Stomach (tissue), 9 donors: ENCODE data around the gene RHOBTB1. TPM values are rescaled to one million over a fixed set of nuclear protein-coding genes. Genes with fewer than 3 reads are reported as not detected.
A peak's percentile ranks its signal among the peaks of the same experiment; 100 is the strongest.

Experiments used
- DNase-seq, 2 donors: peaks; one replicate each; pipeline versions ENCODE4 v3.0.0 to v3.0.0-alpha.2; 2013 to 2019
- H3K27ac ChIP-seq, 5 donors: fragments of 200-600 bp in 4 of 5; sonication (generic) in 4 of 5; one replicate each; pipeline ENCODE4 v1.5.1; 2013 to 2019; ENCODE audit warnings: mild to moderate bottlenecking in 1 of 5, moderate library complexity in 1 of 5
- H3K27me3 ChIP-seq, 3 donors: fragments of 200-600 bp; sonication (generic); one replicate each; pipeline ENCODE4 v1.5.1; 2017 to 2019; ENCODE audit warnings: mixed run types in 1 of 3
- H3K36me3 ChIP-seq, 4 donors: fragments of 200-600 bp; sonication (generic); 1 replicate in 3 of 4; 2 replicates in 1 of 4; pipeline ENCODE4 v1.5.1; 2016 to 2019
- H3K4me1 ChIP-seq, 4 donors: fragments of 200-600 bp; sonication (generic); one replicate each; pipeline ENCODE4 v1.5.1; 2016 to 2019
- H3K4me3 ChIP-seq, 4 donors: fragments of 200-600 bp; sonication (generic) in 3 of 4; one replicate each; pipeline ENCODE4 v1.5.1; 2016 to 2019; ENCODE audit warnings: mild to moderate bottlenecking in 1 of 4
- H3K9me3 ChIP-seq, 4 donors: fragments of 200-600 bp; sonication (generic); one replicate each; pipeline ENCODE4 v1.5.1; 2016 to 2019
- EP300 ChIP-seq: sonication (generic); formaldehyde crosslinking; IDR thresholded peaks from one replicate; pipeline ENCODE4 v1.6.1; 2017; ENCODE audit warnings: antibody characterized with exemption
- POLR2A ChIP-seq, 4 donors: fragments of 450-650 bp; IDR thresholded peaks; one replicate each; pipeline ENCODE4 v1.6.1; 2016; ENCODE audit warnings: antibody characterized with exemption in 4 of 4, control low read depth in 2 of 4, mild to moderate bottlenecking in 1 of 4, moderate library complexity in 1 of 4
- POLR2AphosphoS5 ChIP-seq, 3 donors: sonication (generic); formaldehyde crosslinking; IDR thresholded peaks; one replicate each; pipeline ENCODE4 v1.6.1; 2016; ENCODE audit warnings: antibody characterized with exemption in 3 of 3
- WGBS, 5 donors: extraction: QIAGEN DNeasy Blood & Tissue Kit in 3 of 5; methylation state at CpG; one replicate each; pipeline versions ENCODE4 v1.1.5 to v1.1.7; 2013 to 2018; 5-methylcytosine and 5-hydroxymethylcytosine counted together
- intact Hi-C: fragments of 100-400 bp; cut with DNase I; formaldehyde crosslinking; loops from one replicate; pipeline ENCODE4 v1.15.1; 2023; ENCODE audit warnings: low total_unique reads
- polyA plus RNA-seq, 3 donors: library from polyadenylated mRNA; stranded (reverse); fragments of 200-250 nt; gene quantifications; one replicate each; pipeline ENCODE4 v1.2.3, GENCODE V29; 2013
- total RNA-seq, 5 donors: library from RNA; depleted of rRNA; stranded (reverse); fragments of >200 nt; gene quantifications; one replicate each; pipeline versions ENCODE4 v1.1.0 to v1.2.3, GENCODE V29; 2014 to 2016
- TF ChIP-seq, protein P1 (sequence below), 7 experiments: fragments of 450-650 bp in 4 of 7; fragments of 200-600 bp in 3 of 7; sonication (generic) in 3 of 7; IDR thresholded peaks; one replicate each; pipeline ENCODE4 v1.5.1; 2016 to 2019; ENCODE audit warnings: antibody characterized with exemption in 7 of 7, control low read depth in 2 of 7, mild to moderate bottlenecking in 1 of 7
- donor health status: healthy with polysubstance abuse.
- donor health status: Bipolar disorder and iron deficiency.
- donor health status: healthy.

RHOBTB1 gene
- total and polyA plus RNA-seq, 8 donors = 2.3 to 302 (median 21.9) TPM

DNA sequence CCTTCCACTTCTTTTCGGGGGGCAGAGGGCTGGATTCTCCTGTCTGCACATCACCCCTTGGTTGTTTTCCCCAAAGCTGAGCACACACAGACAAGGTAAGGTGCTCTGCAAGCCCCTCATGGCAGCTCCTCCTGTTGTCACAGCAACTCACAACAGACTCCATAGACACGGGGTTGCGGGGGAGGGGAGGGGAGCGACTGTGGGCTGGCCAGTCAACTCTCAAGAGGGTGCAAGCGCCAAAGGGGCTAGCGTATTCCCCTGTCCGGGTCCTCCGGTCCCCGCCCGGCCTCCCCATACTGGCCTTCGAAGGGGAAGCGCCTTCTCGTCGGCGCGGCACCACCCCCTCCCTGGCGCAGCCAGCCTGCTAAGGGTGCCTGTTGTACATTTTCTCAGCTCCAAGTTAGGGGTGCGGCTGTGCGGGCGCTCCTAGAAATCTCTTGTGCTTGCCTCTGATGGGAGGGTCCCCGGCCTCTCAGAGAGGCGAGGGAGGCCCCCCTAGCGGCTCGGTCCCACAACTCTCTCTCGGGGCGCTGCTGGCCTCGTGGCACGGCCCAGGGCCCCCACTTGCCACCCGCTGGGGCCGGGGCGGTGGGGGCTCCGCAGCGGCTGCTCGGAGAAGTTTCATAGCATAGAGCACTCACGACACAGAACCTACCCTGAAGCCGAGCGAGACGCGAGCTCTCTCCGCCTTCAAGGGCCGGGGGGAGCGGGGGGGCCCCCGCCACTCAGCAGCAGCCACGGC lies 498 bp downstream of the RHOBTB1 start:
- H3K27ac ChIP-seq = peak overlapping the region; percentile 87 to 98 (median 97)
- 0 to 2% (median 1%) methylated on average over 19 to 44 of the region's 44 CpGs for WGBS, 5 donors

DNA sequence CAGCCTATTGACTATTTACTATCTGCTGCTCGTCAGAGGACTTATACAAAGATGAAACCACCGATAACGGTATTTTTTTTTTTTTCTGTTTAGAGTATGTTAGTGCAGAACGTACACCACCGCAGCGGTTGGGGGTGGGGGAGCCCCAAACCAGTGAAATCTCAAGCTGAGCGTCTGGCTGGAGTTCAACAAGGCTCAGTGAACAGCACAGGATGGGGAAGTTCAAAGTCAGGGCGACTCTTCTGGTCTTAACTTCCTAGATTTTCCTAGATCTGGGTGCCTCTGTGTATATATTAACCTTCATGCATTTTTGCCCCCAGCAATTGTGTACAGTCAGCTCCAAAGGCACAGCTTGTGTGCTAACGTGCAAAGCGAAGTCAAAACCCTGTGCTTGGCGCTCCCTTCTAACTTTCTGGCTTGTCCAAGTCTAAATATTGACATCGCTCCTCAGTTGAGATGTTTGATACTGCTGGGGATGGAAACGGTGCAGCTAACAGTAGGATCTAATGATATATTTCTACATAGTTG lies 1.1 kb downstream of the RHOBTB1 start:
- peak overlapping the region; percentile 87 to 98 (median 97) for H3K27ac ChIP-seq
- intact Hi-C loops = no loop called here
- peaks cover 12 to 58% (median 39%) of the 10 kb centered on the region in 4 donors for H3K4me1 ChIP-seq
- H3K4me3 ChIP-seq = peak overlapping the region; percentile 65 to 87 (median 72)
- DNase-seq = peak; percentile 37 to 84
- WGBS, 5 donors = 0 to 1% (median 1%) methylated on average over 13 of the region's 13 CpGs
- H3K27me3 ChIP-seq = peaks cover 0 to 4% (median 0%) of the 10 kb centered on the region in 3 donors
- peaks cover 0 to 4% (median 0%) of the 10 kb centered on the region in 4 donors for H3K36me3 ChIP-seq
- no peaks in the 10 kb centered on the region for H3K9me3 ChIP-seq
- TF ChIP-seq, protein P1, sequence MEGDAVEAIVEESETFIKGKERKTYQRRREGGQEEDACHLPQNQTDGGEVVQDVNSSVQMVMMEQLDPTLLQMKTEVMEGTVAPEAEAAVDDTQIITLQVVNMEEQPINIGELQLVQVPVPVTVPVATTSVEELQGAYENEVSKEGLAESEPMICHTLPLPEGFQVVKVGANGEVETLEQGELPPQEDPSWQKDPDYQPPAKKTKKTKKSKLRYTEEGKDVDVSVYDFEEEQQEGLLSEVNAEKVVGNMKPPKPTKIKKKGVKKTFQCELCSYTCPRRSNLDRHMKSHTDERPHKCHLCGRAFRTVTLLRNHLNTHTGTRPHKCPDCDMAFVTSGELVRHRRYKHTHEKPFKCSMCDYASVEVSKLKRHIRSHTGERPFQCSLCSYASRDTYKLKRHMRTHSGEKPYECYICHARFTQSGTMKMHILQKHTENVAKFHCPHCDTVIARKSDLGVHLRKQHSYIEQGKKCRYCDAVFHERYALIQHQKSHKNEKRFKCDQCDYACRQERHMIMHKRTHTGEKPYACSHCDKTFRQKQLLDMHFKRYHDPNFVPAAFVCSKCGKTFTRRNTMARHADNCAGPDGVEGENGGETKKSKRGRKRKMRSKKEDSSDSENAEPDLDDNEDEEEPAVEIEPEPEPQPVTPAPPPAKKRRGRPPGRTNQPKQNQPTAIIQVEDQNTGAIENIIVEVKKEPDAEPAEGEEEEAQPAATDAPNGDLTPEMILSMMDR (IDR thresholded peaks at IDR 0.05) = no peak

More for the DNA sequence above, 498 bp downstream of the RHOBTB1 start:
- no peaks in the 10 kb centered on the region for H3K36me3 ChIP-seq
- H3K4me1 ChIP-seq = peaks cover 6 to 52% (median 36%) of the 10 kb centered on the region in 4 donors
- peaks cover 0 to 4% (median 0%) of the 10 kb centered on the region in 3 donors for H3K27me3 ChIP-seq
- intact Hi-C loops = no loop called here
- H3K9me3 ChIP-seq = no peaks in the 10 kb centered on the region
- TF ChIP-seq POLR2A (IDR thresholded peaks at IDR 0.05) (peak in 1 of 4 donors; percentile 39), EP300 (no peak), POLR2AphosphoS5 (IDR thresholded peaks at IDR 0.05) (peak in 2 of 3 donors; percentile 38 to 50)
- TF ChIP-seq, protein P1 (IDR thresholded peaks at IDR 0.05) = peak in 1 of 7 experiments; percentile 7
- DNase-seq = peak; percentile 66 to 94
- peak overlapping the region; percentile 65 to 87 (median 72) for H3K4me3 ChIP-seq

DNA sequence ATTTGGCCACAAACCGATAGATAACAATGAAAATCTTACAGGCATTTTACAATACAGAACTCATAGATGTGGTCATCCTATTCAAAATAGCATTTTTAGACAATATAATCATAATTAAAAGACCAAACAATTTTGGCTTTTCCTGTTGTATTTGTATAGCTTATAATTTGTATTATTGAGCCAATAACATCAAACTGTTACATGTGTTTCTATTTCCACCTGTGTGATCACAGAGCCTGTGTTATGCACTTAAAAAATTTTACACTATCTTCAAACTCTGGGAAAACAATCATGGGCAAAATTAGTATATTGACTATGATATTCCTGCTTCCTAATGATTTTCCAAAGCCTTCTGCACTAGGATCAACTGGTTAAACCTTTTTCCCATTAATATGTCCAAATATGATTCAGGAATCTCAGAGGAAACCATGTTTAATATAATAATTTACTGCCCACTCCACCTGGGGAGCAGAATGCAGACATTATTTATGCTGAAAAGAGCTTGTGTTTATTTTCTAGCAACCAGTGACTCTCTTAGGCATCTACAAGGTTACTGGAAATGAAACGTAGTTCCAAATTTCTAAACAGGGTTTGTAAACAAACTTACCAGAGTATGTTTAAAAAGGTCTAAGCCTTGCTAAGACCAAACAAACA lies 1.7 kb downstream of the RHOBTB1 start:
- H3K4me1 ChIP-seq = peaks cover 17 to 64% (median 41%) of the 10 kb centered on the region in 4 donors
- intact Hi-C loops = no loop called here
- no peaks in the 10 kb centered on the region for H3K9me3 ChIP-seq
- peaks cover 0 to 4% (median 0%) of the 10 kb centered on the region in 3 donors for H3K27me3 ChIP-seq
- H3K27ac ChIP-seq = peak overlapping the region in 4 of 5 donors; percentile 92 to 98 (median 98)
- H3K4me3 ChIP-seq = peak overlapping the region; percentile 65 to 87 (median 72)
- no peak for DNase-seq
- TF ChIP-seq EP300 = no peak
- no peak for TF ChIP-seq POLR2A (IDR thresholded peaks at IDR 0.05)
- TF ChIP-seq, protein P1 (IDR thresholded peaks at IDR 0.05) = no peak
- no peak for TF ChIP-seq POLR2AphosphoS5 (IDR thresholded peaks at IDR 0.05)
- H3K36me3 ChIP-seq = peaks cover 0 to 4% (median 0%) of the 10 kb centered on the region in 4 donors
- 19 to 35% (median 20%) methylated on average over 2 of the region's 2 CpGs for WGBS, 5 donors

DNA sequence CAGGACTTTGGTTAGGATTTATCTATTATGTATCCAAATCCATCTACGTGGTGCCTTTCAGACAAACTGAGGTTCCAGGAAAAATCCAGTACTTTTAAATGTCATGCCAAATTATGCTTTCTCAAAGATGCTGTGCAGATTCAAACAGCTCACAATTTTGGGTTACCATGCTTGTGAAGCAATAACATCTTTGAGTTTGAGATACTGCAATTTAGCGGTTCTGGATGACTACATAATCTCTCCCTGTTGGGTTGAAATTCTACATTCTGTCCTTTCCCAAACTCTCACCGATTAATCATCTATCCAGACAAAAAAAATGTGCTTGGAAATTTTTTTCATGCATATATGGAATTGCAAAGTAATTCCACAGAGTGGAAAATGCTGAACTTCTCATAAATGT lies 3.5 kb downstream of the RHOBTB1 start:
- DNase-seq = no peak
- no peaks in the 10 kb centered on the region for H3K9me3 ChIP-seq
- intact Hi-C loops = no loop called here
- peak overlapping the region in 3 of 5 donors; percentile 15 to 98 (median 92) for H3K27ac ChIP-seq
- H3K4me3 ChIP-seq = no peak overlapping the region
- TF ChIP-seq, protein P1 (IDR thresholded peaks at IDR 0.05) = no peak
- TF ChIP-seq EP300 (no peak), POLR2A (IDR thresholded peaks at IDR 0.05) (no peak), POLR2AphosphoS5 (IDR thresholded peaks at IDR 0.05) (no peak)
- H3K36me3 ChIP-seq = peaks cover 0 to 12% (median 3%) of the 10 kb centered on the region in 4 donors
- H3K4me1 ChIP-seq = peaks cover 17 to 66% (median 44%) of the 10 kb centered on the region in 4 donors
- 67 to 80% (median 69%) methylated on average over 3 of the region's 3 CpGs for whole genome bisulfite sequencing, 5 donors
- H3K27me3 ChIP-seq = peaks cover 0 to 4% (median 0%) of the 10 kb centered on the region in 3 donors
